Measurements from ENCODE around the gene TPSG1.
"Not testable (repeated sequence)": the region's sequence is repeated elsewhere in the genome, so short reads cannot be mapped to it uniquely, and the experiment has no call there.

GRCh38 chr16:1253701-1254364, 28.8 kb upstream of the TPSG1 start:
- not testable (repeated sequence) for TF ChIP-seq PATZ1, TOX (CRISPR knock-in tag; IDR thresholded peaks at IDR 0.05; ENCODE audit: borderline replicate concordance)

All from SK-N-SH treated with all-trans-retinoic acid at 6 μM for 48 hours (cell line).